GM21526 (cell line): Measurements from ENCODE around the gene CASP10.

Experiments
- ATAC-seq: cut with Tn5 transposase; IDR thresholded peaks from one replicate; pipeline ENCODE4 v1.9.1; 2021; ENCODE audit warnings: moderate library complexity; ENCODE audit not compliant: unreplicated experiment, low FRiP score

CASP10 gene

DNA sequence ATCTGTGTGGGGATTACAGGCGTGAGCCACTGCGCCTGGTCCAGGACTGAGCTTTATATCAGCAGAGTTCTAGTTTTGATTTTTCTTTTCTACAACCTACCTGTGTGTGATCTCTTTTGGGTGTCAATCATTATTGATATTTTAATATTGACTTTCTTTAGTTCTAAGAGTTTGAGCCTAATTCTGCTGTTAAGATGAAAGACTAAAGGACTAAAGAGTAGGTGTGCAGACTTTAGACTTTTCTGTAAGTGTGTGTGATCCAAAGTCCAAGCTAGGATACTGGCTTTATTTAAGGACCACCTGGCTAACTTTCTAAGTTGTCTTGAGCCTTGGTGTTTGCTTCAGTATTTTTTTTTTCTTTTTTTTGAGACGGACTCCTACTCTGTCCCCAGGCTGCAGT lies 12.4 kb downstream of the CASP10 start:
- no peak for ATAC-seq

DNA sequence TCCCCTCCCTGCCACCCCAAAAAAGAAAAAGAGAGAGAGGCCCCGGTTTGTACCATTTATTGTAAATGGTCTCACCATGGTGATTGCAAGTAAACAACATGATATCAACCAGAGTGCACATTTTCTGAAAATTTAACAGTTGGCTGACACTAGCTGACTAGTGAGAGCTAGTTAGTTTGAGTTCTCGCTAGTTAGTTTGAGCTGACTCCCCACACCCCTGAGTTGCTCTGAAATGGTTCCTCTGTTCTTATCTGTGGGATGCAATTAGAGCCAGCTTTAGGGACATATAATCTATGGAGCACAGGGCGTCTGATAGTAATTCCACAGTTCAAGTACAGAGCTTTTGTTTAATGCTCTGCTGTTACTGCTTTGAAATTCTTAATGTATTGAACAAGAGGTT lies 13.1 kb downstream of the CASP10 start:
- no peak for ATAC-seq

DNA sequence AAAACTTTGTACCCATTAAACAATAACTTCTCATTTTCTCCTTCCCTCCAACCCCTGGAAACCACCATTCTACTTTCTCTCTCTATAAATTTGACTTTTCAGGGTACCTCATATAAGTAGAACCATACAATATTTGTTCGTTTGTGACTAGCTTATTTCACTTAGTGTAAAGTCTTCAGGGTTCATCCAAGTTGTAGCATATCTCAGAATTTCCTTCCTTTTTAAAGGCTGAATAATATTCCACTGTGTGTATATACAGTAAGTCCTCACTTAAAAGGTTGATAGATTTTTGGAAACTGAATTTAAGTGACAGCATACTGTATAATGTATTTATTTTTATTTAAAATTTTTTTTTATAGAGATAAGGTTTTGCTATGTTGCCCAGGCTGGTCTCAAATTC lies 13.9 kb downstream of the CASP10 start:
- no peak for ATAC-seq

DNA sequence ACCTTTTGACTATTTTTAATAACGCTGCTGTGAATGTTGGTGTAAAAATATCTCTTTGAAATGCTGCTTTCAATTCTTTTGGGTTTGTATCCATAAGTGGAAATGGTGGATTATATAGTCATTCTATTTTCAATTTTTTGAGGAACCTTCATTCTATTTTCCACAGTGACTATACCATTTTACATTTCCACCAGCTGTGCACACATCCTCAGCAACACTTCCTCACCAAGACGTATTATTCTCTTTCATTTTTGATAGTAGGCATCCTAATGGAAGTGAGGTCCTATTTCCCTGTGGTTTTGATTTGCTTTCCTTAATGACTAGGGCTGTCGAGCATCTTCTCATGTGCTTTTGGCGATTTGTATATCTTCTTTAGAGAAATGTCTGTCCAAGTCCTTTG lies 14.8 kb downstream of the CASP10 start:
- no peak for ATAC-seq

DNA sequence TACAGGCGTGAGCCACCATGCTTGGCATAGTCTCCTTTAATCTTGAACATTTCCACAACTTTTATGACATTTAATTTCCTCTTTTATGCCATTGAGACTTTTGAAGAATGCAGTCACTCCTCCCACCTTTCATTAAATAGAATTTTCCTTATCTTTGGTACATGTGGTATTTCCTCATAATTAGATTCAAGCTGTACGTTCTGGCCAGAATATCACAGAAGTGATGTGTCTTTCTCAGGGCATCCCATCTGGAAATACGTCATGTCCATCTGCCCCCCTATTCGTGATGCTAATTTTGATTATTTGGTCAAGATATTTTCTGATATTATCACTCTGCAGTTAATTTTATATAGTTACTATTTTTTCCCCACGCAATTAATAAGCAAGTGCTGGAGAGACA lies 16.9 kb downstream of the CASP10 start:
- ATAC-seq, result no peak

DNA sequence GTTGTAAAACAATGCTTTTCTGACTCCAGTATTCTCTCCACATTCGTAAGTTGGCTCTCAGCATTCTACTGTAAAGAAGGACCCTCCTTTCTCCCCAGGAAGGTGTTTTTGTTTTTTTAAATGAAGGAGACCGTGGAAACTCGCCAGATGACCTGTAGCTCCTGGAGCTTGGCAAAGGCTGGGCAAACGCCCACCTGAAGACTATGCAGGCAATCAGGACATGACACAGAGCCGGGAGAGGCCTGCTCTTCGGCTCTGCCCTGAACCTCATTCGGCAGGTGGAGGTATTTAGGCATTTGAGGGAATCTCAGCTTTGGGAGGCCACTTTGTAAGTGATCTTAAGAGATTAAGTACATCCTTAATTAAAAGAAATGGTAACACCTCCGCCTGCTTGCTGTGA lies 17.4 kb downstream of the CASP10 start:
- no peak for ATAC-seq

DNA sequence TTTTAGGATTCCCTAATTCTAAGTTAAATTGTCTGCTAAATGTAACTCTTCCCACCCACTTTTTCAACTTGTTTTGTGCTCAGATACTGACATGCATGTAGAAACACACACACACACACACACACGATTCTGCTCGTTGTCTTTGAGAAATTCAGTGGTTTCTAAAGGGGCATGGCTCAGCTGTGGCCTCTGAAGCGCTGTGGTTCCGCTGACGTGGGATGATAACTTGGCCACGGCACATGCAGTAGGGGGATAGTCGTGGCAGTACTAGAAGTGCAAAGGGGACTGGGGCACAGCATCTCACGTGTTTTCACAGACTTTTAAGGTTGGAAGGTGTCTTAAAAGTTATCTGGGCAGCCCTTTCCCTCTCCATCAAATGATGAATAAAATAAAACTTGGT lies 18.4 kb downstream of the CASP10 start:
- ATAC-seq, result no peak

DNA sequence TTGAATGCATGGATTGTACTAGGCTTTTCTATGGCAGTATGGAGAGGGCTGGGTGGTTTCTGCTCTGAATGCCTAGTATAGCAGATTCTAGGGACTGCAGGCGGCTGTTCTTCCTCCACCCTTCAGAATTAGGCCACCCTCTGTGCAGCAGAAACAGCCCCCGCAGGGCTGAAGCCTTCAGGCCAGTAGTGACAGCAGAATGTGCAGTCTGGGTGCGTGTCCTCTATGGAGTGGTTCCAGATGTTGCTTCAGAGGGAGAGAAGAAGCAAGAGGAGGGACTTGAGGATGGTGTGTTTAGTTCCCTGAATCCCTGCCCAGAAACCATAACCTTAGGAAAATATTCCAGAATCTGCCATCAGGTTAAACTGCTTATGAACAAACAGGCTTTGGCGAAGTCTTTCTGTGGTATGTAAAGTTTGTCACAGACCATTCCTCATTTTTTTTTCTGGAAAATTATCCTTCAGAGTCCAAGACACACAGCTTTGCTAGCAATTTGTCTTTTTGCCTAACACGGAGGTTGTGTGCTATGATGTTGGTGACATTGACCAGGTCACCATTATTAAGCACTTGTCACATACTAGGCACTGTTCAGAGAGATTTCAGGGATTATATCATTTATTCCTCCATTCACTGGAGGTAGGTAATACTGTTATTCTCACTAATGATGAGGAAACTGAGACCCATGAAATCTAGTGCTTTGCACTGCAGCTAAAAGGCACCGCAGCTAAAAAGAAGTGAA lies 21.1 kb downstream of the CASP10 start:
- ATAC-seq, result no peak

DNA sequence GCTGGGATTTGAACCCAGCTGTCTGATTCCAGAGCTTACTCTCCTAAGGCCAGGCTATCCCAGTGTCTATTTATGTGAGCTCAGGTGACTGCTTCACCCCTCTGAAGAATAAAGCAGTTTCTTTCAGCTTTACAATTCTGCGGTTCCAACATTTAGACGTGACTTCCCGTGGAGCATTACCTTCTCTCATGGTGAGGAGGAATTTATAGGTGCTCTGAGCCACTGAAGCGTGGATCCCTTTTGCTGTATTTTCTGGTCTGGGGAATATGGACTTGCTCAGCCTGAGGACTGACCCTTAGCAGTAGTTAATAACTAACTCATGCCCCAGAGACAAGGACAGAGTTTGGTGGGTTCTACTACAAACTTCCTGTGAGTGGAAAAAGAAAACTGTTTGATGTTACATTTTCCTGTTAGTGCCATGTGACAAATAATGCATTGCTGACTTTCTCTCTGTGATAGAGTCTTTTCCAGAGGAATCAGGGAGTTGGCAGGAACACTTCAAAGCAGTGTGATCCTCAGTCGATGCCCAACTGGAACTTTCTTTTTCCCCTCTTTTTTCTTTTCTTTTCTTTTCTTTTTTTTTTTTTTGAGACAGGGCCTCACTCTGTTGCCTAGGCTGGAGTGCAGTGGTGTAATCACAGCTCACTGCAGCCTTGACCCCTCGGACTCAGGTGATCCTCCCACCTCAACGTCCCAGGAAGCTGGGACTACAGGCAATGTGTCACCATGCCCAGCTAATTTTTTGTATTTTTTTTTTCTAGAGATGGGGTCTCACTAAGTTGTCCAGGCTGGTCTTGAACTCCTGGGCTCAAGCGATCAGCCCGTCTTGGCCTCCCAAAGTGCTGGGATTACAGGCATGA lies 21.9 kb downstream of the CASP10 start:
- ATAC-seq, result no peak

DNA sequence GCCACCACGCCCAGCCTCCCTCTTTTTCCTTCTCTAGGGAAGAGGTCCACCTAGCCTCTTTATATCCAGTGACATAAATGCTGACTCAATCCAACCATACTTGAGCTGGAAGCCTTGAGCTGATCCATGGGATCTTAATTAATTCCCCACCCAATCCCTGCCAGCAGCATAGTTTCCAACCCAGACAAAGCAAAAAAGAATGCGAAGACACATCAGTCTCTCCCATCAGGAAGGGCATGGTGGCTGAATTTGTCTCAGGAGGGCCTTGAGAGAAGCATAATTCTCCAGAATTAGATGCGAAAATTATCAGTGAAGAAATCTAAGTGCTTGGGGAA lies 22.5 kb downstream of the CASP10 start:
- ATAC-seq, result no peak

DNA sequence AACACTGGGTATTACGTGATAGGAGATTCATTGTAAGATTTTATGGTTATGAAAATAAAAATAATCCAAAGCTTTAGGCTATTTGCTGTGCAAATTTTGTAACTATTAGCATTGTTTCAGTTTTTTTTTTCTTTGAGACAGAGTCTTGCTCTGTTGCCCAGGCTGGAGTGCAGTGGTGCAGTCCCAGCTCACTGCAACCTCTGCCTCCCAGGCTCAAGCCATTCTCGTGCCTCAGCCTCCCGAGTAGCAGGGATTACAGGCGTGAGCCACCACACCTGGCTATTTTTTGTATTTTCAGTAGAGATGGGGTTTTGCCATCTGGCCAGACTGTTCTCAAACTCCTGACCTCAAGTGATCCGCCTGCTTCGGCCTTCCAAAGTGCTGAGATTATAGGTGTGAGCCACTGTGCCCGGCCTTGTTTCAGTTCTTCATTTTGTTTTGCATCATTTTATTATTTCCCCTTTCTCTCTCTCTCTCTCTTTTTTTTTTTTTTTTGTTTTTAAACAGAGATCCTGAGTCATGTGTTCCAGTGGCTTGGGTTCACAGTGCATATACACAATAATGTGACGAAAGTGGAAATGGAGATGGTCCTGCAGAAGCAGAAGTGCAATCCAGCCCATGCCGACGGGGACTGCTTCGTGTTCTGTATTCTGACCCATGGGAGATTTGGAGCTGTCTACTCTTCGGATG lies 25.8 kb downstream of the CASP10 start:
- peak; percentile 76 for ATAC-seq

DNA sequence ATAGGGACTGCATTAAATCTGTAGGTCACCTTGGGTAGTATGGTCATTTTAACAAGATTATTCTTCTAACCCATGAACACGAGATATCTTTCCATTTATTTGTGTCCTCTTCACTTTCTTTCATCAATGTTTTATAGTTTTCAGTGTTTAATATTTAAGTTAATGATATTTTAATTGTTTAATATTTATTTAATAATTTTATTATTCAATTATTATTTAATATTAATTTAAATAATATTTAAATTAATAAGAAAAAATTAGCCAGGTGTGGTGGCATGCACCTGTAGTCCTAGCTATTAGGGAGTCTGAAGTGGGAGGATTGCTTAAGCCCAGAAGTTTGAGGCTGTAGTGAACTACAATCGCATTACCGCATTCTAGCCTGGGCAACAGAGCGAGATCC lies 33.0 kb downstream of the CASP10 start:
- no peak for ATAC-seq

DNA sequence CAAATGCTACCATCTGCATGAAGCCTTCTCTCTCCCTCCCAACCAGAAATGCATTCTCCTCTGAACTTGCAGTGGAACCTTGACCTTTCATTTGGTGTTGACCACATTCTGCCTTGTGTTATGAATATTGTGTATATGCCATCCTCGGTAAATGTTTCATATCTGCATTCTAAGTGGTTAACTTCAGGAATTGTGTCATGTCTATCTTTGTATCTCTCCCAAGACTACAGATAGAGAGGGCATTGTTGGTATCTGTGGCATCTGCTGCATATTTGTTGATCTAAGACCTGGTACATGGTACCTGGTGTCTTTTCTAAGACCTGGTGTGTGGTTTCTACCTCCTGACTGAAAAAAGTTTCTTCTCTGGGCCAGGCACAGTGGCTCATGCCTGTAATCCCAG lies 34.0 kb downstream of the CASP10 start:
- ATAC-seq, result no peak

DNA sequence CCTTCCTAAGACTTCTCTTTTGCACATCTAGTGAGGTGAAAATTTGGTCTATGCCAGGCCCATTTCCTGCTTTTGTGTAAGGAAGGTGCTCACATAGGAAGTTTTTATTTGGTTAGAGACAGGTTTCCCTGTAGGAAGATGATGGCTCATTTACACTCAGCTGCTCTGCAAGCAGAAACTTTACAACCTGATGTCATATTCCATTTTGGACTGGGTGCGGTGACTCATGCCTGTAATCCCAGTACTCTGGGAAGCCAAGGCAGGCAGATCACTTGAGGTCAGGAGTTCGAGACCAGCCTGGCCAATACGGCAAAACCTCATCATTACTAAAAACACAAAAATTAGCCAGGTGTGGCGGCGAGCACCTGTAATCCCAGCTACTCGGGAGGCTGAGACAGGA lies 35.8 kb downstream of the CASP10 start:
- no peak for ATAC-seq

DNA sequence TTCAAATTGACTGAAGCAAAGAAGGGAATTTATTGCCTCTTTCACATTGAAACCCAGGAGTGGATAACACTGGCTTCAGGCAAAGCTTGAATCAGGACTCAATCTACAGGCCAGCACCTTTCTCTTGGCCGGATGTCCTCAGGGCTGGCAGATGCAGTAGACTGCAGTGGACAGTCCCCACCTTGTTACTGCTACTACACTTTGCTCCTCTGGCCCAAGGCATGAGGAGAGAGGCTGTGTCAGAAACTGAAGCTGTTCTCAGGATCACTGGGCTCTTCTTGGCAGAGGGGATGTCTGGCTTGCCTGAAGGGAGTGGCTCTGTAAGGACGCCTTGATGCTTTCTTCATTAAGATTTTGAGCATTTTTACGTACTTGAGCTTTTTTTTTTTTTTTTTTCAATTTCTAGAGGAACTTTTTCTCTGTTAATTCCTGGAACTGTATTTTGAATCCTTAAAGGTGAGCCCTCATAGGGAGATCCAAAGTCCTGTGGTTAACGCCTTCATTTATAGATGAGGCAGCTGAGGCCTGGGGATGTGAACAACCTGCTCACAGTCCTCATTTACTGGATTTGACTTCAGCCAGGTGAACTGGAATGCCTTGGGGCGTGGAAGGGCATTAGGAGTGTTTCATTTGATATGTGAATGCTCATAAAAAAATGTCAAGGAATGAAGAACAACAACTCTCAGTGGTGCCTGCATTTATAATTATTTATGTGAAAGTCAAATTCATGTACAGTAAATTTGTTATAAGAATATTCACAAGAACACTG lies 36.6 kb downstream of the CASP10 start:
- no peak for ATAC-seq

DNA sequence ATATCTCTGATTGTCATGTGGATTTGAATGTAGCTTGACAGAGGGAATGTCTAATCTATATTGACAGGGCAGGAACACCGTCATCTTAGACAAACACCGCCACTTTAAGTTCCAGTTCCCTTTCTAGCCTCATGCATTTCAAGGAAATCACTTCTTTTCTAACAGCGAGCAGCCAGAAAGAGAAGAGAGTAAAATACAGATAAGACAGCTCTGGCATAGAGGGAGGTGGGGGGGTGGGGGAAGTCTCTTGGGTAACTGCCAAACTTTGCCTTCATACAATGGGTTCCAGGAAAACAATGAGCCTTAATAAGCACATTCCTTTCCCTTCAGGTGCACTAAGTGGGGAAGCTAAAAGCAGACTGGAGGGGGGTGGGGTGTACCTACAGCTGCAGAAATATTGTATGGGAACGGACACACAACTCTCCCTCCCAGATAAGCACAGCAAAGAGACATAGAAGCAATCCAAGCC lies 37.2 kb downstream of the CASP10 start:
- ATAC-seq, result no peak

DNA sequence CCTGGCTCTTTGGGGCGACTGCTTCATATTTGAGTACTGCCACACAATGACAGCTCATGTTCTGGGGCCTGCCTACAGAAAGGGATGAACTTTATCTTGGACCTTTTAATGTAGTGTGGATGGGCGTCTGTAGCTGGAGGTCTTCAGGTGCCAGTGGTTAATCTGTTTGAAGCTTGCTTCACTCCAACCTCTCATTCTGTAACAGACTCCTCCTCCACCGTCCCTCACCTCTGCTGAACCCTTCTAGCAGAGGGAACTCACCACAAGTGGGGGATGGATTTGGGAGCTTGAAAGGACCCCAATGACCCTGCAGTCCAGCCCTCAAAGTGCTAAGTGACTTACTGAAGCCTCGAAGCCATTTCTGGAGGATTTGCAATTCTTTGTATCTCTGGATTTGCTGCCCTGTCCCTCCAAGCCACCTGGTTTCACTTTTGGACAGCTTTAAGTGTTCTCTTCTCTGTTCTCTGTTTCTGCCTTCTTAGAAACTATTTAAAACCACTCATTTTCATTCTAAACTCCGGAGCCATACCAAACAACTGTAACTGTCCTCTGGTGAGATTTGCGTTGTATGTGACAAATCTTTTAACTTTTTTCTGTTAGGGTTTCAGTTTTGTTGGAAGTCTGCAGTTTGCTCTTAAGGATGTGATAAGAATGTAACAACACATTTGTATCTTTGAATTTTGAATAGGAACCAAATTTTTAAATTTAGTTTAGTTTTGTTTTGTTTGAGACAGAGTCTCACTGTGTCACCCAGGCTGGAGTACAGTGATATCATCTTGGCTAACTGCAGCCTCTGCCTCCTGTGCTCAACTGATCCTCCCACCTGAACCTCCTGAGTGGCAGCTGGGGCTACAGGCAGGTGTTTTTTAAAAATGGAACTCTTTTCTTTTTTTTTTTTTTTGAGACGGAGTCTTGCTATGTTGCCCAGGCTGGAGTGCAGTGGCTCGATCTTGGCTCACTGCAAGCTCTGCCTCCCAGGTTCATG lies 40.4 kb downstream of the CASP10 start:
- ATAC-seq, result peak; percentile 85

DNA sequence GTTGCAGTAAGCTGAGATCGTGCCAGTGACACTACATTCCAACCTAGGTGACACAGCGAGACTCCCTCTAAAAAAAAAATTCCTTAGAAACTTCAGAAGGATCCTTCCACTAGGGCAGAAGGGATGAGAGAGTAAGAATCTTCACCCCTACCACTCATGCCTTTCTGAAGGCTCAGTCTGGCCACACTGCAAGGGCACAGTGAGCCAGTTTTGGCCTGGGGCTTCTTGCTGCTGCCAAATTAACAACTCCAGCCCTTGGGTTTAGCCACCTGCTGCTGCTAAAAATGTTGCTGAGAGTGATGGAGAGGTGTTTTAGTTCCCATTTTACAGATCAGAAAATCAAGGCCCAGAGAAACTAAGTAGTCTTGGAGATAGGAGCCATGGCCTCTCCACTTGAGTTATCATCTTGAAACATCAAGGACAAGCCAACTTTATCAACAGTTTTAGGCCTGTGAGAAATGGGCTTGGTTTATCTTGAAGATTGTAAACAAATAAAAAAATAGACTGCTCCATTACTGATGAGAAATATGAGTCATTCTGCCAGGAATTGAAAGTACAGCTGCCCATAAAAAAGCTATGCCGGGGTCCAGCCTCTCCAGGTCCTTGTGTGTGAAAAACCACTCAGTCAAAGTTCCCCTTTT lies 45.5 kb downstream of the CASP10 start:
- no peak for ATAC-seq

DNA sequence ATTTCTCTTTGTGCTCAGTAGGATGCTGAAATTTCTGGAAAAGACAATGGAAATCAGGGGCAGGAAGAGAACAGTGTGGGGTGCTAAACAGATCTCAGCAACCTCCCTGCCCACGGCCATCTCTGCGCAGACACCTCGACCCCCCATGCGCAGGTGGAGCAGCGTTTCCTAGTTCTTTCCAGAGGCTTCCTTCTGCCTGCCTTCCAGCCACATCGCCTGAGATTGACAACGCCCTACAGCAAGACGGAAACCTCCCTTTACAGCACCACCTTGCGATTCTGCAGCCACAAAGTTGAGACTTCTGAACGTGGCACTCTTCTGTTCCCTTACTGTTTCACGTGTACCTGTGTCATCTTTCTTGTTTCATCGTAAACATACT lies 46.0 kb downstream of the CASP10 start:
- no peak for ATAC-seq
